SK-N-SH (cell line): Measurements from ENCODE around the gene SLC10A7. TPM values are rescaled to one million over a fixed set of nuclear protein-coding genes. Genes with fewer than 3 reads are reported as not detected.

Source experiments
- CTCF ChIA-PET: fragments of 300-600, 350-600 bp; formaldehyde crosslinking; extraction: SDS; loops from one replicate; lab custom pipeline; 2021; lab: Yijun Ruan, JAX
- POLR2A ChIA-PET: fragments of 350-600 bp; sonication (Branson Sonifier 250); formaldehyde crosslinking; extraction: SDS; loops from one replicate; lab custom pipeline; 2020; ENCODE audit warnings: antibody characterized with exemption, inconsistent platforms; lab: Yijun Ruan, JAX
- DNase-seq: peaks from one replicate; pipeline ENCODE4 v3.0.0; 2012
- H2AFZ ChIP-seq: fragments of 200-600 bp; sonication (generic); 2 replicates; pipeline ENCODE4 v1.8.1; 2016; ENCODE audit warnings: antibody characterized with exemption, mild to moderate bottlenecking, low read depth
- H3F3A ChIP-seq: fragments of 200-600 bp; sonication (generic); replicated peaks from 2 replicates; pipeline ENCODE3; 2016; ENCODE audit warnings: antibody characterized with exemption, mild to moderate bottlenecking; ENCODE audit not compliant: insufficient read depth
- H3K27ac ChIP-seq, 2 experiments: fragments of 200-500 bp in 1 of 2; fragments of 200-600 bp in 1 of 2; sonication (Bioruptor generic) in 1 of 2; sonication (generic), shearing (Covaris generic) in 1 of 2; 2 replicates each; pipeline versions ENCODE4 v1.5.1 to v1.6.1; 2014 to 2016; ENCODE audit warnings: low read depth in 2 of 2, inconsistent platforms in 1 of 2, low read length in 1 of 2, mild to moderate bottlenecking in 1 of 2, mixed read lengths in 1 of 2
- H3K27me3 ChIP-seq: fragments of 200-600 bp; sonication (generic), shearing (Covaris generic); 2 replicates; pipeline ENCODE4 v1.6.1; 2016; ENCODE audit warnings: mixed run types; ENCODE audit not compliant: insufficient read depth
- H3K36me3 ChIP-seq, 2 experiments: fragments of 200-500 bp in 1 of 2; fragments of 200-600 bp in 1 of 2; sonication (Bioruptor generic) in 1 of 2; sonication (generic) in 1 of 2; replicated peaks in 1 of 2; 2 replicates each; pipeline versions ENCODE3 to v1.5.1; 2014 to 2016; ENCODE audit warnings: low read length in 1 of 2, mild to moderate bottlenecking in 1 of 2; ENCODE audit not compliant: insufficient read depth in 2 of 2, control insufficient read depth in 1 of 2
- H3K4me1 ChIP-seq, 2 experiments: fragments of 200-500 bp in 1 of 2; fragments of 200-600 bp in 1 of 2; sonication (Bioruptor generic) in 1 of 2; sonication (generic), shearing (Covaris generic) in 1 of 2; 2 replicates each; pipeline versions ENCODE4 v1.5.1 to v1.6.1; 2014 to 2016; ENCODE audit warnings: low read depth in 1 of 2, low read length in 1 of 2, mixed run types in 1 of 2; ENCODE audit not compliant: insufficient read depth in 2 of 2, control insufficient read depth in 1 of 2
- H3K4me2 ChIP-seq: fragments of 200-600 bp; sonication (generic), shearing (Covaris generic); 2 replicates; pipeline ENCODE4 v1.6.1; 2017; ENCODE audit warnings: mixed run types
- H3K4me3 ChIP-seq, 2 experiments: fragments of 200-500 bp in 1 of 2; fragments of 200-600 bp in 1 of 2; sonication (Bioruptor generic) in 1 of 2; sonication (generic), shearing (Covaris generic) in 1 of 2; 2 replicates each; pipeline versions ENCODE4 v1.5.1 to v1.8.1; 2014 to 2016; ENCODE audit warnings: low read depth in 2 of 2, inconsistent platforms in 1 of 2, low read length in 1 of 2, mild to moderate bottlenecking in 1 of 2, mixed read lengths in 1 of 2, moderate library complexity in 1 of 2
- H3K79me2 ChIP-seq: fragments of 200-600 bp; sonication (generic); 2 replicates; pipeline ENCODE4 v1.8.1; 2017; ENCODE audit warnings: mild to moderate bottlenecking; ENCODE audit not compliant: insufficient read depth
- H3K9ac ChIP-seq: fragments of 200-600 bp; sonication (generic); 2 replicates; pipeline ENCODE4 v1.6.1; 2017; ENCODE audit warnings: mixed run types
- H3K9me2 ChIP-seq: fragments of 200-600 bp; sonication (generic); 2 replicates; pipeline ENCODE4 v1.6.1; 2017; ENCODE audit warnings: mixed run types
- H3K9me3 ChIP-seq: fragments of 200-600 bp; sonication (generic); 2 replicates; pipeline ENCODE4 v1.6.1; 2017; ENCODE audit warnings: mixed run types, mild to moderate bottlenecking, moderate library complexity
- H4K20me1 ChIP-seq: fragments of 200-600 bp; sonication (generic); 2 replicates; pipeline ENCODE4 v1.6.1; 2017; ENCODE audit warnings: mild to moderate bottlenecking, mixed run types; ENCODE audit not compliant: insufficient read depth
- EP300 ChIP-seq, 2 experiments: IDR thresholded peaks; 2 replicates each; pipeline versions ENCODE4 v1.4.0 to v1.6.1; 2012; ENCODE audit warnings: borderline replicate concordance in 1 of 2, low read depth in 1 of 2, low read length in 1 of 2
- EZH2phosphoT487 ChIP-seq: fragments of 200-600 bp; sonication (generic); IDR thresholded peaks from 2 replicates; pipeline ENCODE4 v1.6.1; 2017; ENCODE audit warnings: low read depth, mixed run types, mild to moderate bottlenecking, antibody characterized with exemption, moderate library complexity, borderline replicate concordance
- FOSL2 ChIP-seq: IDR thresholded peaks from 2 replicates; pipeline ENCODE4 v1.4.0; 2012; ENCODE audit warnings: low read depth, mild to moderate bottlenecking, moderate library complexity, borderline replicate concordance
- FOXJ3 ChIP-seq: sonication (generic); formaldehyde crosslinking; IDR thresholded peaks from 2 replicates; pipeline ENCODE4 v1.5.1; 2020; ENCODE audit warnings: mild to moderate bottlenecking, missing genetic modification reagents
- FOXM1 ChIP-seq: IDR thresholded peaks from 2 replicates; pipeline ENCODE4 v1.4.0; 2012; ENCODE audit warnings: low read depth, mild to moderate bottlenecking
- GABPA ChIP-seq: IDR thresholded peaks from 2 replicates; pipeline ENCODE4 v1.4.0; 2012; ENCODE audit warnings: low read depth, mild to moderate bottlenecking
- GATA2 ChIP-seq: sonication (generic); formaldehyde crosslinking; IDR thresholded peaks from 2 replicates; pipeline ENCODE4 v1.5.0; 2020; ENCODE audit warnings: mild to moderate bottlenecking, missing genetic modification reagents
- JUND ChIP-seq: IDR thresholded peaks from 2 replicates; pipeline ENCODE4 v1.4.0; 2012
- MEF2A ChIP-seq: IDR thresholded peaks from 2 replicates; pipeline ENCODE4 v1.4.0; 2012; ENCODE audit warnings: low read depth, borderline replicate concordance
- MXI1 ChIP-seq: IDR thresholded peaks from 2 replicates; pipeline ENCODE4 v1.6.1; 2012; ENCODE audit warnings: mild to moderate bottlenecking, low read depth, low read length, improper control_type of control experiment
- NRF1 ChIP-seq: IDR thresholded peaks from 2 replicates; pipeline ENCODE4 v1.6.1; 2012; ENCODE audit warnings: low read depth, mild to moderate bottlenecking, low read length
- POLR2AphosphoS5 ChIP-seq: IDR thresholded peaks from 2 replicates; pipeline ENCODE4 v1.6.1; 2012; ENCODE audit warnings: low read depth, low read length
- RAD21 ChIP-seq: IDR thresholded peaks from 2 replicates; pipeline ENCODE4 v1.6.1; 2012; ENCODE audit warnings: mild to moderate bottlenecking, low read length
- REST ChIP-seq: IDR thresholded peaks from 2 replicates; pipeline ENCODE4 v1.6.1; 2012; ENCODE audit warnings: mild to moderate bottlenecking, low read depth, low read length, moderate library complexity
- RFX5 ChIP-seq: IDR thresholded peaks from 2 replicates; pipeline ENCODE4 v1.6.1; 2012; ENCODE audit warnings: mild to moderate bottlenecking, improper control_type of control experiment, low read length
- SIN3A ChIP-seq: IDR thresholded peaks from 2 replicates; pipeline ENCODE4 v1.6.1; 2012; ENCODE audit warnings: low read depth, mild to moderate bottlenecking, low read length, moderate library complexity, borderline replicate concordance
- TAF1 ChIP-seq: IDR thresholded peaks from 2 replicates; pipeline ENCODE4 v1.6.1; 2012; ENCODE audit warnings: low read depth, mild to moderate bottlenecking, low read length, moderate library complexity, borderline replicate concordance
- YY1 ChIP-seq: IDR thresholded peaks from 2 replicates; pipeline ENCODE4 v1.4.0; 2012; ENCODE audit warnings: low read depth, mild to moderate bottlenecking
- WGBS: methylation state at CpG from one replicate; pipeline ENCODE4 v1.1.6; 2017; ENCODE audit warnings: low lambda C conversion rate; 5-methylcytosine and 5-hydroxymethylcytosine counted together
- polyA plus RNA-seq, 3 experiments: library from polyadenylated mRNA; depleted of rRNA; stranded (reverse); fragments of >200 nt; gene quantifications; 2 replicates each; pipeline ENCODE4 v1.2.3, GENCODE V29; 2012
- TF ChIP-seq, protein P1 (sequence below): IDR thresholded peaks from 2 replicates; pipeline ENCODE4 v1.4.0; 2012; ENCODE audit warnings: low read depth, borderline replicate concordance
- TF ChIP-seq, protein P2 (sequence below): IDR thresholded peaks from 2 replicates; pipeline ENCODE4 v1.4.0; 2012; ENCODE audit warnings: low read depth, borderline replicate concordance

SLC10A7 gene
- polyA plus RNA-seq, 1 of the 3 experiments (the other 2 are of a cell fraction): 3.3 TPM

DNA sequence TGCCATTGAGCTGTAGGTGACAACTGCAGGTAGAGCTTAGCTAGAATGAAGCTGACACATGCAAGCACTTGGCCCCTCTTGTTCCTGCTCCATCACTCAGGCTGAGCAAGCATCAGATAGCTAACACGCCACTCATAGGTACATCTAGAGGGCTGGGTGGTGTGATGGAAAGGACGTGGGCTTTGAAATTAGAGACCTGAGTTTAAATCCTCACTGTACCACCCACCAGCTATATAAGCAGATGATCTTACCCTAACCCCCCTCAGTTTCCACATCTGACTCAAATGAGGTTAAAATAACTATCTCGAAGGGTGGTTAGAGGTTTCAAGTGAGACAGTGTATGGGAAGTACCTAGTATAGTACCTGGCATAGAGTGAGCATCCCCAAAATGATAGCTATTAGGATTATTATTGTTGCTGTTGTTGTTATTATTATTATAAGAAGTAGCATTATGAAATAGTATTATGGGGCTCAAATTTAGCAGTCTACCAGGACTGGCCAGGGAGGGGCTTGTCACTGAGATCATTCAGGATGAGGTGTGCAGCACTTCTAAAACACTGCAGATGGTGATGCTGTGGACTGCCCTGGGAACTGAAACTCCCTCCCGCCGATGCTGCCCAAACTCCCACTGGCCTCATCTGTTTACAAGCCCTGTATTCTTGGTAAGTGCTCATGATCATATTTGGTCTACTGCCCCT, 248.4 kb downstream of the SLC10A7 start:
- no peaks in the 10 kb centered on the region for H3F3A ChIP-seq
- no peak overlapping the region for H3K4me3 ChIP-seq
- no peak overlapping the region for H3K27ac ChIP-seq
- no peak overlapping the region for H2AFZ ChIP-seq
- H4K20me1 ChIP-seq: no peaks in the 10 kb centered on the region
- no peaks in the 10 kb centered on the region for H3K4me1 ChIP-seq
- H3K36me3 ChIP-seq: no peaks in the 10 kb centered on the region
- ChIA-PET CTCF (interaction anchor here (0.5 to 0.7 kb wide), 2 partner anchors 21 to 65 kb away, joined by 3 read pairs; no protein-coding TSS in a partner anchor), POLR2A (no interaction called here)
- 91% methylated on average over 5 of the region's 5 CpGs for WGBS
- no peak for DNase-seq
- no peaks in the 10 kb centered on the region for H3K9me3 ChIP-seq
- no peaks in the 10 kb centered on the region for H3K27me3 ChIP-seq
- H3K9me2 ChIP-seq: no peaks in the 10 kb centered on the region
- no peak overlapping the region for H3K9ac ChIP-seq
- H3K79me2 ChIP-seq: no peaks in the 10 kb centered on the region
- no peak for TF ChIP-seq JUND
- TF ChIP-seq POLR2AphosphoS5: no peak
- no peak for TF ChIP-seq NRF1
- TF ChIP-seq RAD21: no peak
- TF ChIP-seq REST: no peak
- TF ChIP-seq, protein P1, sequence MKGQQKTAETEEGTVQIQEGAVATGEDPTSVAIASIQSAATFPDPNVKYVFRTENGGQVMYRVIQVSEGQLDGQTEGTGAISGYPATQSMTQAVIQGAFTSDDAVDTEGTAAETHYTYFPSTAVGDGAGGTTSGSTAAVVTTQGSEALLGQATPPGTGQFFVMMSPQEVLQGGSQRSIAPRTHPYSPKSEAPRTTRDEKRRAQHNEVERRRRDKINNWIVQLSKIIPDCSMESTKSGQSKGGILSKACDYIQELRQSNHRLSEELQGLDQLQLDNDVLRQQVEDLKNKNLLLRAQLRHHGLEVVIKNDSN: no peak
- TF ChIP-seq FOXM1: no peak
- TF ChIP-seq EZH2phosphoT487: no peak
- no peak for TF ChIP-seq GABPA
- no peak for TF ChIP-seq EP300 (IDR thresholded peaks at IDR 0.05; ENCODE audit: borderline replicate concordance in 1 of 2, low read depth in 1 of 2, low read length in 1 of 2)
- TF ChIP-seq TAF1: no peak
- no peak for TF ChIP-seq GATA2 (CRISPR knock-in tag)
- no peak for TF ChIP-seq MXI1
- TF ChIP-seq RFX5: no peak
- no peak for TF ChIP-seq SIN3A
- TF ChIP-seq, protein P2, sequence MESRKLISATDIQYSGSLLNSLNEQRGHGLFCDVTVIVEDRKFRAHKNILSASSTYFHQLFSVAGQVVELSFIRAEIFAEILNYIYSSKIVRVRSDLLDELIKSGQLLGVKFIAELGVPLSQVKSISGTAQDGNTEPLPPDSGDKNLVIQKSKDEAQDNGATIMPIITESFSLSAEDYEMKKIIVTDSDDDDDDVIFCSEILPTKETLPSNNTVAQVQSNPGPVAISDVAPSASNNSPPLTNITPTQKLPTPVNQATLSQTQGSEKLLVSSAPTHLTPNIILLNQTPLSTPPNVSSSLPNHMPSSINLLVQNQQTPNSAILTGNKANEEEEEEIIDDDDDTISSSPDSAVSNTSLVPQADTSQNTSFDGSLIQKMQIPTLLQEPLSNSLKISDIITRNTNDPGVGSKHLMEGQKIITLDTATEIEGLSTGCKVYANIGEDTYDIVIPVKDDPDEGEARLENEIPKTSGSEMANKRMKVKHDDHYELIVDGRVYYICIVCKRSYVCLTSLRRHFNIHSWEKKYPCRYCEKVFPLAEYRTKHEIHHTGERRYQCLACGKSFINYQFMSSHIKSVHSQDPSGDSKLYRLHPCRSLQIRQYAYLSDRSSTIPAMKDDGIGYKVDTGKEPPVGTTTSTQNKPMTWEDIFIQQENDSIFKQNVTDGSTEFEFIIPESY: no peak
- TF ChIP-seq YY1: no peak
- TF ChIP-seq FOXJ3 (CRISPR knock-in tag): no peak
- no peak for TF ChIP-seq MEF2A
- no peak for TF ChIP-seq FOSL2
- H3K4me2 ChIP-seq: no peak overlapping the region
